NB4 (cell line): Measurements from ENCODE around the gene SPACA6.

Experiments used
- MYC ChIP-seq: IDR thresholded peaks from 2 replicates; pipeline ENCODE4 v1.6.1; 2011; ENCODE audit warnings: low read depth, low read length
- POLR2A ChIP-seq: IDR thresholded peaks from 2 replicates; pipeline ENCODE4 v1.6.1; 2011; ENCODE audit warnings: mild to moderate bottlenecking; ENCODE audit not compliant: insufficient read length; ENCODE audit errors: extremely low read depth
- TF ChIP-seq, protein P1 (sequence below): IDR thresholded peaks from one replicate; pipeline ENCODE4 v1.5.1; 2012; ENCODE audit warnings: low read depth, low read length
- TF ChIP-seq, protein P2 (sequence below): IDR thresholded peaks from 2 replicates; pipeline ENCODE4 v1.6.1; 2011; ENCODE audit warnings: low read depth, low read length

DNA sequence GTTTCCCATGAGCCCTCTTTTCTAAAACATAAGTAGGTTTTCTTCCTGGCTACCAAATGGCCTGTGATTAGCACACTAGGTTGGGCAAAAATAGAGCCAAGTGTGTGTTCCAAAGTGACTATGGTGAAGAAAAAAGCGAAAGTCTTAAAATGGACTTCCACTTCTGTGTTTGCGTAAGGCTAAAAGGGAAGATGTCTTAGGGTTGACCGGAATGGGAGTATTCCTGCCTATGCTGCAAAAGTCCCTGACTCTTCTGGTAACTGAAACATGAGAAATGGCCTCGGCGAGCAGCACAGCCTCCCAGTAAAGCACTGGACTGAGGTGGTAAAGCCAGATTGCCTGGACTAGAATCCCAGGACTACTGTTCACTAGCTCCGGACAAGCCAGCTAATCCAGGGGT lies 61.0 kb downstream of the SPACA6 start:
- TF ChIP-seq, protein P1, sequence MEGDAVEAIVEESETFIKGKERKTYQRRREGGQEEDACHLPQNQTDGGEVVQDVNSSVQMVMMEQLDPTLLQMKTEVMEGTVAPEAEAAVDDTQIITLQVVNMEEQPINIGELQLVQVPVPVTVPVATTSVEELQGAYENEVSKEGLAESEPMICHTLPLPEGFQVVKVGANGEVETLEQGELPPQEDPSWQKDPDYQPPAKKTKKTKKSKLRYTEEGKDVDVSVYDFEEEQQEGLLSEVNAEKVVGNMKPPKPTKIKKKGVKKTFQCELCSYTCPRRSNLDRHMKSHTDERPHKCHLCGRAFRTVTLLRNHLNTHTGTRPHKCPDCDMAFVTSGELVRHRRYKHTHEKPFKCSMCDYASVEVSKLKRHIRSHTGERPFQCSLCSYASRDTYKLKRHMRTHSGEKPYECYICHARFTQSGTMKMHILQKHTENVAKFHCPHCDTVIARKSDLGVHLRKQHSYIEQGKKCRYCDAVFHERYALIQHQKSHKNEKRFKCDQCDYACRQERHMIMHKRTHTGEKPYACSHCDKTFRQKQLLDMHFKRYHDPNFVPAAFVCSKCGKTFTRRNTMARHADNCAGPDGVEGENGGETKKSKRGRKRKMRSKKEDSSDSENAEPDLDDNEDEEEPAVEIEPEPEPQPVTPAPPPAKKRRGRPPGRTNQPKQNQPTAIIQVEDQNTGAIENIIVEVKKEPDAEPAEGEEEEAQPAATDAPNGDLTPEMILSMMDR, result no peak
- TF ChIP-seq POLR2A (no peak), MYC (no peak)
- TF ChIP-seq, protein P2, sequence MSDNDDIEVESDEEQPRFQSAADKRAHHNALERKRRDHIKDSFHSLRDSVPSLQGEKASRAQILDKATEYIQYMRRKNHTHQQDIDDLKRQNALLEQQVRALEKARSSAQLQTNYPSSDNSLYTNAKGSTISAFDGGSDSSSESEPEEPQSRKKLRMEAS, result no peak
